ENCODE measurements around the gene KIF1C. TPM values are rescaled to one million over a fixed set of nuclear protein-coding genes. Genes with fewer than 3 reads are reported as not detected.
"Not testable (repeated sequence)": the region's sequence is repeated elsewhere in the genome, so short reads cannot be mapped to it uniquely, and the experiment has no call there.

Gene KIF1C
- total RNA-seq, 1 experiment from 2014 or later = 85.6 TPM

- H3T11ph ChIP-seq (ENCODE audit: low read length) = no peak overlapping the region
- H2AK5ac ChIP-seq (ENCODE audit: insufficient read length, low read length) = no peak overlapping the region
- no peak overlapping the region for H3K23ac ChIP-seq (ENCODE audit: insufficient read length, low read depth, low read length)
- no peaks in the 10 kb centered on the region for H3K9me3 ChIP-seq (ENCODE audit: control insufficient read depth, low read depth, low read length)
- H3K4me2 ChIP-seq (ENCODE audit: insufficient read depth, insufficient read length, low read length) = no peak overlapping the region
- H3K23me2 ChIP-seq (ENCODE audit: insufficient read length, low read depth, low read length, poor library complexity, severe bottlenecking) = no peaks in the 10 kb centered on the region
- Mint-ChIP-seq H3K9me3 (no peaks in the 10 kb centered on the region), H3K4me1 (peaks cover 0 to 3% of the 10 kb centered on the region in 2 experiments; a peak in 1 of 4 replicates), H3K27ac (no peak overlapping the region), H3K36me3 (ENCODE audit: insufficient read depth in 1 of 3, low read depth in 3 of 3) (peaks cover 6 to 17% (median 11%) of the 10 kb centered on the region in 3 experiments), H3K4me3 (no peak overlapping the region), H3K27me3 (ENCODE audit: low read depth) (peaks cover 32% of the 10 kb centered on the region)
- H3K79me1 ChIP-seq (ENCODE audit: insufficient read depth, low read depth, low read length, poor library complexity, severe bottlenecking) = no peaks in the 10 kb centered on the region
- DNase-seq = no peak
- no peak overlapping the region for H2BK12ac ChIP-seq (ENCODE audit: insufficient read length, low read depth, low read length)
- no CpG with 5 or more reads among the region's 5 CpGs for WGBS (ENCODE audit: extremely low coverage, insufficient read length, low lambda C conversion rate)
- no peak overlapping the region for H4K91ac ChIP-seq (ENCODE audit: insufficient read length, low read depth, low read length)
- H3K27ac ChIP-seq (ENCODE audit: insufficient read length, low read depth, low read length) = no peak overlapping the region
- no peak overlapping the region for H3K56ac ChIP-seq (ENCODE audit: insufficient read length, low read depth, low read length)
- H2AFZ ChIP-seq (ENCODE audit: low read length) = no peak overlapping the region
- no peak overlapping the region for H2BK120ac ChIP-seq (ENCODE audit: low read depth, low read length, poor library complexity, severe bottlenecking)
- no peak overlapping the region for H2BK5ac ChIP-seq (ENCODE audit: insufficient read length, low read length)
- H4K20me1 ChIP-seq (ENCODE audit: control insufficient read depth, insufficient read depth, insufficient read length) = no peaks in the 10 kb centered on the region
- no peak overlapping the region for H3K4ac ChIP-seq (ENCODE audit: low read depth, low read length)
- no peak for TF ChIP-seq CTCF (conservative IDR thresholded peaks at IDR 0.05)
- H4K5ac ChIP-seq (ENCODE audit: insufficient read length, low read depth, low read length) = no peak overlapping the region
- H3K4me1 ChIP-seq (ENCODE audit: insufficient read depth, low read length) = no peaks in the 10 kb centered on the region
- no peak overlapping the region for H2BK20ac ChIP-seq (ENCODE audit: low read depth, low read length, poor library complexity, severe bottlenecking)
- no peak overlapping the region for H3K18ac ChIP-seq (ENCODE audit: insufficient read length, low read depth, low read length)
- no peak overlapping the region for H3K14ac ChIP-seq (ENCODE audit: insufficient read depth, low read length)
- H3K27me3 ChIP-seq (ENCODE audit: insufficient read depth, low read length) = peaks cover 2% of the 10 kb centered on the region; the same call in 1 of the 2 replicates
- no peak overlapping the region for H4K8ac ChIP-seq (replicated peaks; ENCODE audit: insufficient read length, low read depth, low read length)
- H3K79me2 ChIP-seq (ENCODE audit: insufficient read depth, low read length) = no peaks in the 10 kb centered on the region
- H3K9ac ChIP-seq (ENCODE audit: extremely low read depth, insufficient read length, low read length) = no peak overlapping the region
- no peak overlapping the region for H2BK15ac ChIP-seq (ENCODE audit: low read depth, low read length)
Measured at GRCh38 chr17:5027916-5028315, 30.2 kb downstream of the KIF1C start.

- not testable (repeated sequence) for H3T11ph ChIP-seq (ENCODE audit: low read length); H3K79me2 ChIP-seq (ENCODE audit: insufficient read depth, low read length); H3K14ac ChIP-seq (ENCODE audit: insufficient read depth, low read length); DNase-seq; H3K9me3 Mint-ChIP-seq; H2BK20ac ChIP-seq (ENCODE audit: low read depth, low read length, poor library complexity, severe bottlenecking); H2BK5ac ChIP-seq (ENCODE audit: insufficient read length, low read length); H3K23me2 ChIP-seq (ENCODE audit: insufficient read length, low read depth, low read length, poor library complexity, severe bottlenecking); H3K27me3 ChIP-seq (ENCODE audit: insufficient read depth, low read length); H3K36me3 Mint-ChIP-seq (ENCODE audit: insufficient read depth in 1 of 3, low read depth in 3 of 3); H3K56ac ChIP-seq (ENCODE audit: insufficient read length, low read depth, low read length); H4K8ac ChIP-seq (replicated peaks; ENCODE audit: insufficient read length, low read depth, low read length); H4K5ac ChIP-seq (ENCODE audit: insufficient read length, low read depth, low read length); H2AFZ ChIP-seq (ENCODE audit: low read length); H2BK12ac ChIP-seq (ENCODE audit: insufficient read length, low read depth, low read length); H3K27ac ChIP-seq (ENCODE audit: insufficient read length, low read depth, low read length); H3K4me2 ChIP-seq (ENCODE audit: insufficient read depth, insufficient read length, low read length); H3K4ac ChIP-seq (ENCODE audit: low read depth, low read length); H4K91ac ChIP-seq (ENCODE audit: insufficient read length, low read depth, low read length); H2AK5ac ChIP-seq (ENCODE audit: insufficient read length, low read length); H3K18ac ChIP-seq (ENCODE audit: insufficient read length, low read depth, low read length); H3K27ac Mint-ChIP-seq; H3K79me1 ChIP-seq (ENCODE audit: insufficient read depth, low read depth, low read length, poor library complexity, severe bottlenecking); H4K20me1 ChIP-seq (ENCODE audit: control insufficient read depth, insufficient read depth, insufficient read length); H3K9me3 ChIP-seq (ENCODE audit: control insufficient read depth, low read depth, low read length); H3K4me1 ChIP-seq (ENCODE audit: insufficient read depth, low read length); H3K9ac ChIP-seq (ENCODE audit: extremely low read depth, insufficient read length, low read length); H2BK15ac ChIP-seq (ENCODE audit: low read depth, low read length); H2BK120ac ChIP-seq (ENCODE audit: low read depth, low read length, poor library complexity, severe bottlenecking); H3K23ac ChIP-seq (ENCODE audit: insufficient read length, low read depth, low read length); H3K4me1 Mint-ChIP-seq
- H3K27me3 Mint-ChIP-seq (ENCODE audit: low read depth) = peaks cover 49% of the 10 kb centered on the region
- WGBS (ENCODE audit: extremely low coverage, insufficient read length, low lambda C conversion rate) = no CpG with 5 or more reads among the region's 2 CpGs
- peak overlapping the region in 1 of 2 experiments; percentile 45; a peak in 1 of 5 replicates for H3K4me3 Mint-ChIP-seq
Measured at GRCh38 chr17:5030168-5030567, 32.4 kb downstream of the KIF1C start.

Data from H9 (cell line).